Activated gamma-delta T cell (primary cell): Measurements from ENCODE around the gene PHF2.

Experiments
- DNase-seq: peaks from one replicate; lab custom pipeline; 2025; lab: John Stamatoyannopoulos, UW
- total RNA-seq, 2 donors: gene quantifications; one replicate each; lab custom pipeline; 2026; lab: John Stamatoyannopoulos, UW

The PHF2 gene
- total RNA-seq = 90.7 to 99.4 reads per million in 2 donors

DNA sequence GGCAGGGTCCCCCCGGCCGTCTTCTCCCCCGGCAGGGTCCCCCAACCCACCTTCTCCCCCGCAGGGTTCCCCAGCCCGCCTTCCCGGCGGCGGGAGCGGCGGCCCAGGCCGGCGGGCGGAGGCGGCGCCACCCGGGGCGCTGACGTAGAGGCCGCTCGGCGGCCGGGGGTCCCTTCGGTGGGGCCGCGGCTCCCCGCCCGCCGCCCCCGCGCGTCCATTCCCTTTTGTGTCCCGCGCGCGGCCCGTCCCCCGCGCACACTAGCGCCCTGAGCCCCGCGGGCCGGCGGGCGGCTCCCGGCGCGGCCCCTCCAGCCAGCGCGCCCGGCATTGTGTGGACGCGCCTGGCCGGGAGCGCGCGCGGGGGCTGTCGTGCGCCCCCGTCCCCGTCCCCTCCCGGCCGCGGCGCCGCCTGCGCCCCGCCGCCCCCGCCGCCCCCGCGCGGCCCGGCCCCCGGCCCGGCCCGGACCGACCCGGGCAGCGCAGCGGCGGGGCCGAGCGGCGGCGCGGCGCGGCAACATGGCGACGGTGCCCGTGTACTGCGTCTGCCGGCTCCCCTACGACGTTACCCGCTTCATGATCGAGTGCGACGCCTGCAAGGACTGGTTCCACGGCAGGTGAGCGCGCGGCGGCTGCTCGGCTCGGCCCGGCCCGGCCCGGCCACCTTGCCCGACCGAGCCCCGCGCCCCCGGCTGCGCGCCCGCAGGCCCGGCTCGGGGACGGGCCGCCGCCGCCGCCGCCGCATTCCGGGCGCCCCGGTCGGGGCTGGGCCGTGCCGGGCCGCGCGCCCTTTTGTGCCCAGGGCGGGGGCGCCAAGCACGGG is at the start of gene PHF2:
TSS of gene PHF2 (plus strand) at position 327 of the 820 bp plus-strand sequence. CDS start at position 517, 190 bp downstream.
- DNase-seq = peak; percentile 31

DNA sequence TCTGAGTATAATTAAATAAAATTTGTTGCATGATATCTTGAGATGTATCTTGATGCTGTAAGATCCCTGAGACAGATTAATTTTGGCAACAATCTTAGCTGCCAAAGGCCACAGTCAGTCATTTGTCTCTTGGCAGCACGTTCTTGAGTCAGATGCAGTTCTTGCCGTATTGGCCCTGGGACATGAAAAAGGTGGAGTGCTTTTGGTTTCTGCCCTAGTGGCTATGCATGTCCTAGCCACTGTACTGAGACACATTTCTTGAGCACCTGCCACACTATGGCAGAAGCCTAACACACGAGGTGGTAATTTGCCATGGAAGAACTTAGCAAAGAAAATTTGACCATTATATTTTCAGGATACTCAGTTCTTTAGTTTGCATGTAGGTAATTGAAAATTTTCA is 45.0 kb upstream of the PHF2 start:
- no peak for DNase-seq

DNA sequence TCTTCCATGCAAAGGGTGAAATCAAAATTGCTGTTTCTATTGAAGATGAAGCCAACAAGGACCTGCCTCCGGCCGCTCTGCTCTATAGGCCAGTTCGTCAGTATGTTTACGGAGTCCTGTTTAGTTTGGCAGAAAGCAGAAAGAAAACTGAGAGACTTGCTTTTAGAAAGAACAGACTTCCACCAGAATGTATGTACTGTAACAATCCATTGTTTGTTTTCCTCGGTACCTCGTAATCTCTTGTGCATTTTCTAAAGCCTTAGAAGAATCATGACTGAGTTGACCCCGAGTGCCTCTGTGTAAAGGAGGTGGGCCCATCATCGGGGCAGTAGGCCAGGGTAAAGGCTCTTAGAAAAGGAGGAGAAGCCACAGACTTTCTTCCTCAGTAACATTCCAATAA is 44.2 kb upstream of the PHF2 start:
- no peak for DNase-seq

DNA sequence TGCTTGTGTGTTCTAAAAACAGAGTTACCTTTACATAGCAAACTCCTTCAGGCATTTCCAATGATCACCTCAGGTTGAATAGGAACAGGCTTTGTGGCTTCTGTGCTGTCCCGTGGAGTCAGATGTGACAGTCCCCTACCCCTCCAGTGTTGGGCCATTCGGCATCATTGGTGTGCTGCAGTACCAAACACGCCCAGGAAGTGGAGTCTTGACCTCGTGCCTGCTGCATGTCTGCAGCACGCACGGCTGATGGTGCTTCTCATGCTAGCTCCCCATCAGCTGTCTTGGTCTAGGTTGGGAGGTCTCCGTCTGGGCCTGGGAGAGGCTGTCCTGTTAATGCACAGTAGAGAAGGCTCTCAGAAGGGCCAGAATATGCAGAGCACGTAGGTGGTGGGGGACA is 42.5 kb upstream of the PHF2 start:
- DNase-seq = no peak

- DNase-seq = no peak
Measured at GRCh38 chr9:93536167-93536566, 40.2 kb upstream of the PHF2 start.

DNA sequence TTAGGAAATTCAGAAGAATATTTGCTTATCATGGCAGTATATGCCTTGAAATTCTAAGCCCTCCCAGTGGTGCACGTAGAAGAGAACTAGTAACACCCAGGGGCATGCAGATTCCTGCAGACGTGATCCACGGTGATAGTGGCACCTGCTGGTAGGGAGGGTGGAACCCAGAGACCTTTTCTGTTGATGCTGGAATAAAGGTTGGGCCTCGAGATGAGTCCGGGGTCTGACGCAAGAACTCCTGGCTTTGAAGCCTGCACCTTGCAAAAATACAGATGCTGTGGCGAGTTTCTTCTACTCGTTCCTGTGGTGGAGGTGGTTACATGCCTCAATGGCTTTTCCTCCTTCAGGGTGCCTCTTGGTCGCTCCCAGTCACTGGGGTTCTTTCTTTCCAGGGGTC is 39.5 kb upstream of the PHF2 start:
- DNase-seq = no peak

GRCh38 chr9:93540305-93540704 is 36.1 kb upstream of the PHF2 start:
- no peak for DNase-seq

GRCh38 chr9:93541005-93541404 is 35.4 kb upstream of the PHF2 start:
- no peak for DNase-seq

DNA sequence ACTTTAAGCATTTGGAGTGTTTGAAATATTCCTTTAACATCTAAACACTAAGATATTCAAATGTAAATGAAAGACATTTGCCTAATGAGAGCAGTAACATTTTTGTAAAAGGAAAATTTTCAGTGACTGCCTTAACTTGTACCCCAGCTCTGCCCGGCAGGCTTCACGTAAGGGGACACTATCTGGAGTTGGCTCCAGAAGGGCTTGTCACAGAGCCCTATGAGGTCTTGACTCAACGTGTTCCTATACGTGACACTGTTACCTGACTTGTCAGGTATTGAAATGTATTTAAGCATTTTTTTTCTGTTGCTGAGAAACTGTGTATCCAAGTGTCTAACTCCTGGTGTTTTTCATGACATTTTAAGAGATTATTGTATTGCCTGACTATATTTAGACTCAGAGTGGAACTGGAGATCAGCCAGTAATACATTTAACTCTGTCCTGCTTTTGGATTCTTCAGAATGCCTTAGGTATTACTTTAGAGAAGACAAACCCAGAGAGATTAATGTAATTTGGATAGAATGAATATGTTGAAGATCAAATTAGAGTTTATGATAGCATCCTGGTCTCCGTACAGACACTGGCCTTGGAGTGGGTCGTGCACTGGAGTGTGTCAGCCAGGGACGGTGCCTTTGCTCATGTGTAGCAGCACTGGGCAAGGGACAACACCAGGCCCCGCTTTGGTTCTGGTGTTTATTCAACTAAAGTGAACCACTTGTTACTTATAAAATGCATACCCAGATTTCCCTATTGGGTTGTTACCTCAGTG is 34.6 kb upstream of the PHF2 start:
- no peak for DNase-seq

- no peak for DNase-seq
Measured at GRCh38 chr9:93543117-93543516, 33.3 kb upstream of the PHF2 start.

- no peak for DNase-seq
Measured at GRCh38 chr9:93546356-93546755, 30.0 kb upstream of the PHF2 start.

GRCh38 chr9:93549611-93550010 is 26.8 kb upstream of the PHF2 start:
- no peak for DNase-seq

GRCh38 chr9:93552923-93553322 is 23.5 kb upstream of the PHF2 start:
- DNase-seq = no peak

GRCh38 chr9:93555370-93555769 is 21.0 kb upstream of the PHF2 start:
- DNase-seq = no peak

GRCh38 chr9:93557366-93558137 is 18.8 kb upstream of the PHF2 start:
- no peak for DNase-seq

- no peak for DNase-seq
Measured at GRCh38 chr9:93558503-93558902, 17.9 kb upstream of the PHF2 start.

DNA sequence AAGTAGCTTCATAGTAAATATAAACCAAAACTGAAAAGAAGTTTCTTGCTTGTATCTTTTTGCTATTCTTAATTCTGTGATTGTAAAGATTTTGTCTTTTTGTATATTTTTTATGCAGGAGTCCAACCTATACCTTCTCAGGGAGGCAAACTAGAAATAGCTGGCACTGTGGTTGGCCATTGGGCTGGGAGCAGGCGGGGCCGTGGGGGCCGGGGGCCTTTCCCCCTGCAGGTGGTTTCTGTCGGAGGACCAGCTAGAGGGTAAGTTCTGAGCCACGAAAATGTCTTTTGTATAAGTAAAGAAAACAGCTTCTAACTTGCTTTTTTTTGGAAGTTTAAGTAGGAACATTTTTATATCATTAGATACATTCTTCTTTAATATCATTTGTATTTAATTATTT is 15.4 kb upstream of the PHF2 start:
- DNase-seq = no peak

GRCh38 chr9:93562157-93562556 is 14.2 kb upstream of the PHF2 start:
- DNase-seq = no peak

DNA sequence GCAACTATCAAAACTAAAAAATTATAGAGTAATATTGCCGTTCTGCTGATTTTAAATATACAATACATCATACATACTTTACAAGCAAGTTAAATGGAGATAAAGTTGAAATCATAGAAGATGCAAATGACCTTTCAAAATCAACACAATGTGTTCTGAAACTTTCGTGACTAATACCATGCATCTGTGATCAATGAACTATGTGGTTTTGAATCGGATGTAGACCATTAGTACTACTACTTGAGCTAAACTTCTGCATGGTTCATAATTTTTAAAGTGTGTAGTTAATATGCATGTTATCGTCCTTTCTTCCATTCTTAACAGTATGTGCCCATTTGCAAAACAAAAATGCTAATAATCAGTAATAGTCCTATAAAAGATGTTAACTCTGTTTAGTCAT is 11.3 kb upstream of the PHF2 start:
- DNase-seq = no peak

DNA sequence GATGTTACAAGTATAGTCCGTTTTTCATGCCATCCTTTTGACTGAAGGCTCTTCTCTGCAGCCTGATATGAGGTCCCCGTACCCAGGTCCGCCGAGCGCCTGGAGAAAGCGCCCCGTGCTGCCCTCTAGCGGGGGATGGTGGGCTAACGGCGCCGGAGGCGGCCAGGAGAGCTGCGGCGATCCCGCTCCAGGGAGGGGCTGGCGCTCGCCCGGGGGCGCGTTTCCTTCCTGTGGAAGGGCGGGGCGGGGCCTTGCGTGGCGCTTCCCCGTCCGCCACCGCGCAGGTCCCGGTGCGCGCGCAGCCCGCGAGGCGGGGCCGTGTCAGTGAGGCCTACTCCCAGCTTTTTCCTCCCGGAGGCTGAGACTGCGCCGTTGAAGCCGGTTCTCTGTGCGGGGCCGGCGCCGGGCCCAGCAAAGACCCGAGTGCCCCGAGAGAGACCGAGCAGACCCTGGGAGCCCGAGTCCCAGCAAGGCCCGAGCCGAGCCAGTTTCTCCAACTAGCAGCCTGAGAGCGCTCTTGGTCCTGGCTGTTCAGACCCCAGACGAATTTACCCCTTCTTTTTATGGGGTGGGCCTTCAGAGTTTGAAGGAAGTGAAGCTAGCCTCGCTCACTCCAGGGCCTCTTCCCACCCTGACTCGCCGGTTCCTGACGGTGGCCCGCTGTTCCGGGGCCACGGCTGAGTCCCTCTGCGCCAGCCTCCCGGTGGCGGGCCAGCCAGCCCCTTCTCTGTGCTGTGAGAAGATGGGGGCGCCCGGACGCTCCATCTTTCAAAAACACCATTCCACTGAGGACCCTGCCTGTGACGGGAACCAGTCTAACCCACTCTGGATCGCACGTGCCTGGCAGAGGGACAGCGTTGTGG is 9.7 kb upstream of the PHF2 start:
- DNase-seq = peak; percentile 98

GRCh38 chr9:93567271-93567959 is 9.0 kb upstream of the PHF2 start:
- DNase-seq = no peak
